ENCODE results near the gene SCN5A. TPM values are rescaled to one million over a fixed set of nuclear protein-coding genes. Genes with fewer than 3 reads are reported as not detected.

The SCN5A gene
- total RNA-seq, 1 experiment from 2014 or later, result 4.7 TPM

DNA sequence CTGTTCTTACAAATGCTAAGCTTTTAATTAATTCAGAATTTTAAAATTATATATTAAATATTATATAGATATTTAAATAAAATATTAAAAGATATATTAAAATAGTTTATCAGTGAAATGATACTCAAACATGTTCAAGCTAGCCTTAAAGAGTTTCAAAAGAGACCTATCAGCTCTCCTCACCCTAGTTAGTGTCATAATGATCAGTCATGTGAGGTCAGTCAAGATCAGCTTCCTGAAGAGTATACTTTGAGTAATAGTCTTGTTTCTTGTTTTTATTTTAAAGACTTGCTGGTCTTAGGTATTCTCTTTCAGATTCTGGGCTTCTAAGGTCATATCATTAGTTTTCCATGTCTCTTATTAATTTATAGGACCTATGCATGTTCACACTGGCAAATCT, 138.9 kb downstream of the SCN5A start:
- TF ChIP-seq EZH2 (IDR thresholded peaks at IDR 0.05; ENCODE audit: low read depth), result no peak
- TF ChIP-seq, protein P1, sequence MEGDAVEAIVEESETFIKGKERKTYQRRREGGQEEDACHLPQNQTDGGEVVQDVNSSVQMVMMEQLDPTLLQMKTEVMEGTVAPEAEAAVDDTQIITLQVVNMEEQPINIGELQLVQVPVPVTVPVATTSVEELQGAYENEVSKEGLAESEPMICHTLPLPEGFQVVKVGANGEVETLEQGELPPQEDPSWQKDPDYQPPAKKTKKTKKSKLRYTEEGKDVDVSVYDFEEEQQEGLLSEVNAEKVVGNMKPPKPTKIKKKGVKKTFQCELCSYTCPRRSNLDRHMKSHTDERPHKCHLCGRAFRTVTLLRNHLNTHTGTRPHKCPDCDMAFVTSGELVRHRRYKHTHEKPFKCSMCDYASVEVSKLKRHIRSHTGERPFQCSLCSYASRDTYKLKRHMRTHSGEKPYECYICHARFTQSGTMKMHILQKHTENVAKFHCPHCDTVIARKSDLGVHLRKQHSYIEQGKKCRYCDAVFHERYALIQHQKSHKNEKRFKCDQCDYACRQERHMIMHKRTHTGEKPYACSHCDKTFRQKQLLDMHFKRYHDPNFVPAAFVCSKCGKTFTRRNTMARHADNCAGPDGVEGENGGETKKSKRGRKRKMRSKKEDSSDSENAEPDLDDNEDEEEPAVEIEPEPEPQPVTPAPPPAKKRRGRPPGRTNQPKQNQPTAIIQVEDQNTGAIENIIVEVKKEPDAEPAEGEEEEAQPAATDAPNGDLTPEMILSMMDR (conservative IDR thresholded peaks at IDR 0.05), result no peak
- Histone ChIP-seq H3K36me3 (ENCODE audit: low read depth) (peaks cover 8% of the 10 kb centered on the region; the same call in 1 of the 2 replicates), H3K4me1 (replicated peaks; ENCODE audit: insufficient read depth) (no peaks in the 10 kb centered on the region), H3K9me2 (ENCODE audit: insufficient read depth) (no peaks in the 10 kb centered on the region), H3K79me2 (ENCODE audit: low read depth) (no peaks in the 10 kb centered on the region), H3F3A (ENCODE audit: insufficient read depth, low read depth) (no peaks in the 10 kb centered on the region), H3K9me3 (ENCODE audit: insufficient read depth, low read depth) (no peaks in the 10 kb centered on the region), H2AFZ (no peak overlapping the region), H4K20me1 (ENCODE audit: insufficient read depth) (no peaks in the 10 kb centered on the region), H3K27ac (no peak overlapping the region), H3K4me3 (no peak overlapping the region), H3K27me3 (ENCODE audit: insufficient read depth, low read depth) (no peaks in the 10 kb centered on the region), H3K4me2 (no peak overlapping the region)
- ChIA-PET POLR2A (ENCODE audit: unreplicated experiment) (no interaction called here), CTCF (no interaction called here)
- intact Hi-C loops (cut with micrococcal nuclease; ENCODE audit: unreplicated experiment), result no loop called here
- BruUV-seq (replicated peaks), result no TSS peak
- DNase-seq, result no peak

DNA sequence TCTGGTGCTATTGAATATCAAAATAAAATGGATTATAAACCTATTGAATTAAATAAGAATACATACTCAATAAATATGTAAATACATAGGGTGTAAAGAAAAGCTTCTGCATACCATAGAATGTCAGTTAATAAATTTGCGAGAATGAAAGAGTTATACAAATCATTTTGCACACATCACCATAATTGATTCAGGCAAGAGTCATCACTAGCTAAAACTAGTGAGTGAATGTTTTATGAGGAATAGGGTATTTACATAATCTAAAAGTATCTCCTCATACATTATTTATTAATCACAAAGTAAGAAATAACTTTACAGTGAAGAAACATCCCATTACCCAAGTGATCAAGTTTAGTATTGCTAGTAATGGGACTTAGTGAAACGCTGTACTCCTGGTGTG, 139.8 kb downstream of the SCN5A start:
- intact Hi-C loops (cut with micrococcal nuclease; ENCODE audit: unreplicated experiment), result no loop called here
- TF ChIP-seq, protein P1 (conservative IDR thresholded peaks at IDR 0.05), result no peak
- no peak for TF ChIP-seq EZH2 (IDR thresholded peaks at IDR 0.05; ENCODE audit: low read depth)
- H3K36me3 ChIP-seq (ENCODE audit: low read depth), result peaks cover 8% of the 10 kb centered on the region; the same call in 1 of the 2 replicates
- H3F3A ChIP-seq (ENCODE audit: insufficient read depth, low read depth), result no peaks in the 10 kb centered on the region
- no peaks in the 10 kb centered on the region for H3K79me2 ChIP-seq (ENCODE audit: low read depth)
- no peak overlapping the region for H2AFZ ChIP-seq
- ChIA-PET CTCF (no interaction called here), POLR2A (ENCODE audit: unreplicated experiment) (no interaction called here)
- DNase-seq, result no peak
- H3K4me3 ChIP-seq, result no peak overlapping the region
- no peaks in the 10 kb centered on the region for H3K9me2 ChIP-seq (ENCODE audit: insufficient read depth)
- no peak overlapping the region for H3K27ac ChIP-seq
- H3K27me3 ChIP-seq (ENCODE audit: insufficient read depth, low read depth), result no peaks in the 10 kb centered on the region
- no peaks in the 10 kb centered on the region for H3K9me3 ChIP-seq (ENCODE audit: insufficient read depth, low read depth)
- no peak overlapping the region for H3K4me2 ChIP-seq
- H3K4me1 ChIP-seq (replicated peaks; ENCODE audit: insufficient read depth), result no peaks in the 10 kb centered on the region
- BruUV-seq (replicated peaks), result no TSS peak
- H4K20me1 ChIP-seq (ENCODE audit: insufficient read depth), result no peaks in the 10 kb centered on the region

DNA sequence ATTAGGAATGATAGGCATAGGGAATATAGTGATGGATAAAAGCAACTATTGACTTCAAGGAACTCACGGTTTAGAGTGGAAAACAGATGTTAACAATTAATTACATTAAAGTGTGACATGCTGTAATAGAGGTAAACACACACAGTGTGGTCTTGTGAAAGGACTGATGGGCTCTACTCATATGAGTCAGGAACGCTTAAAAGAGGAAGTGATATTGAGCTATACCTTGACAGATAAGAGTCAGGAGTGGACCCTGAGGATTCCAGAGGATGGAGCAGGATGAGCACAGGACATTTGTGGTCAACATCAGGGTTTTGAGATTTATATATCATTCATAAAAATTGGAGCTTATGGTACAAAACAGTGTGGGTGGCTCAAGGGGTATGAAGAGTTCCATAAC, 142.4 kb downstream of the SCN5A start:
- no peak overlapping the region for H3K4me2 ChIP-seq
- no peaks in the 10 kb centered on the region for H4K20me1 ChIP-seq (ENCODE audit: insufficient read depth)
- no TSS peak for BruUV-seq (replicated peaks)
- POLR2A ChIA-PET (ENCODE audit: unreplicated experiment), result no interaction called here
- no peaks in the 10 kb centered on the region for H3F3A ChIP-seq (ENCODE audit: insufficient read depth, low read depth)
- H3K27me3 ChIP-seq (ENCODE audit: insufficient read depth, low read depth), result no peaks in the 10 kb centered on the region
- peaks cover 7% of the 10 kb centered on the region; the same call in 1 of the 2 replicates for H3K36me3 ChIP-seq (ENCODE audit: low read depth)
- H3K4me1 ChIP-seq (replicated peaks; ENCODE audit: insufficient read depth), result no peaks in the 10 kb centered on the region
- CTCF ChIA-PET, result no interaction called here
- TF ChIP-seq EZH2 (IDR thresholded peaks at IDR 0.05; ENCODE audit: low read depth), result no peak
- TF ChIP-seq, protein P1 (conservative IDR thresholded peaks at IDR 0.05), result no peak
- H3K79me2 ChIP-seq (ENCODE audit: low read depth), result no peaks in the 10 kb centered on the region
- no peak overlapping the region for H2AFZ ChIP-seq
- no peaks in the 10 kb centered on the region for H3K9me3 ChIP-seq (ENCODE audit: insufficient read depth, low read depth)
- no peak overlapping the region for H3K27ac ChIP-seq
- DNase-seq, result no peak
- H3K4me3 ChIP-seq, result no peak overlapping the region
- intact Hi-C loops (cut with micrococcal nuclease; ENCODE audit: unreplicated experiment), result no loop called here
- H3K9me2 ChIP-seq (ENCODE audit: insufficient read depth), result no peaks in the 10 kb centered on the region

Measured in PC-9 (cell line).